HCT116 (cell line): ENCODE results near the gene FAM83E. TPM values are rescaled to one million over a fixed set of nuclear protein-coding genes. Genes with fewer than 3 reads are reported as not detected.

Source experiments
- ATAC-seq: fragments of 200-7000 bp; cut with Tn5 transposase; 2 replicates; pipeline ENCODE4 v1.9.1; 2020; ENCODE audit warnings: mild to moderate bottlenecking, moderate library complexity
- BruUV-seq: library from RNA; stranded (reverse); fragments of 400-500 nt; replicated peaks from 2 replicates; lab custom pipeline; 2021; lab: Mats Ljungman, UMichigan
- CTCF ChIA-PET: fragments of 300-600 bp; sonication (Branson Sonifier 250); formaldehyde crosslinking; loops from one replicate; lab custom pipeline; 2021; ENCODE audit warnings: antibody characterized with exemption; lab: Charles Lee
- POLR2A ChIA-PET: fragments of 300-600, 350-600 bp; sonication (Branson Sonifier 250); formaldehyde crosslinking; loops from one replicate; lab custom pipeline; 2021; ENCODE audit warnings: antibody characterized with exemption; lab: Charles Lee
- RAD21 ChIA-PET, 2 experiments: fragments of 300-600 bp; sonication (Branson Sonifier 250); formaldehyde crosslinking; loops; one replicate each; lab custom pipeline; 2023; ENCODE audit warnings: low total read pairs in 2 of 2; ENCODE audit not compliant: uncharacterized antibody in 2 of 2, unreplicated experiment in 2 of 2, low non-redundant PET in 1 of 2; lab: Charles Lee
- DNase-seq: peaks from one replicate; pipeline ENCODE4 v3.0.0-alpha.2; 2010; ENCODE audit warnings: low read depth, low spot score
- H2AFZ ChIP-seq: fragments of 200-600 bp; shearing (Covaris generic), sonication (generic); 2 replicates; pipeline ENCODE4 v1.6.1; 2017; ENCODE audit warnings: low read depth, mixed run types, mixed read lengths, antibody characterized with exemption, low read length; ENCODE audit not compliant: poor library complexity, severe bottlenecking
- H3K27ac ChIP-seq: 2 replicates; pipeline ENCODE4 v1.5.1; 2012; ENCODE audit warnings: low read depth, low read length
- H3K27me3 ChIP-seq: fragments of 200-600 bp; sonication (generic); 2 replicates; pipeline ENCODE4 v1.6.1; 2016; ENCODE audit warnings: mixed run types, low read length, mixed read lengths; ENCODE audit not compliant: insufficient read depth
- H3K36me3 ChIP-seq, 2 experiments: fragments of 200-500 bp in 1 of 2; fragments of 200-600 bp in 1 of 2; sonication (Bioruptor generic) in 1 of 2; sonication (generic) in 1 of 2; 2 replicates each; pipeline versions ENCODE4 v1.5.1 to v1.6.1; 2014 to 2016; ENCODE audit warnings: low read length in 2 of 2, inconsistent platforms in 1 of 2, mixed read lengths in 1 of 2, mixed run types in 1 of 2; ENCODE audit not compliant: insufficient read depth in 2 of 2, control insufficient read depth in 1 of 2
- H3K4me1 ChIP-seq, 2 experiments: fragments of 200-600 bp in 1 of 2; sonication (generic) in 1 of 2; 2 replicates each; pipeline versions ENCODE4 v1.5.1 to v1.6.1; 2012 to 2017; ENCODE audit warnings: low read length in 2 of 2, inconsistent platforms in 1 of 2, mild to moderate bottlenecking in 1 of 2, mixed read lengths in 1 of 2, mixed run types in 1 of 2, moderate library complexity in 1 of 2; ENCODE audit not compliant: insufficient read depth in 2 of 2, control insufficient read depth in 1 of 2
- H3K4me2 ChIP-seq: fragments of 200-600 bp; sonication (generic); 2 replicates; pipeline ENCODE4 v1.6.1; 2017; ENCODE audit warnings: mixed run types, low read length, mixed read lengths
- H3K4me3 ChIP-seq, 2 experiments: fragments of 200-600 bp in 1 of 2; sonication (generic) in 1 of 2; replicated peaks in 1 of 2; 2 replicates each; pipeline ENCODE4 v1.5.1; 2011 to 2016; ENCODE audit warnings: low read length in 2 of 2, control low read depth in 1 of 2, low read depth in 1 of 2, mild to moderate bottlenecking in 1 of 2, mixed read lengths in 1 of 2, mixed run types in 1 of 2
- H3K79me2 ChIP-seq: fragments of 200-600 bp; sonication (generic); 2 replicates; pipeline ENCODE4 v1.6.1; 2017; ENCODE audit warnings: mild to moderate bottlenecking, mixed run types, low read length, moderate library complexity, mixed read lengths; ENCODE audit not compliant: insufficient read depth
- H3K9ac ChIP-seq: fragments of 200-600 bp; sonication (generic); 2 replicates; pipeline ENCODE4 v1.6.1; 2016; ENCODE audit warnings: low read length, mixed read lengths
- H3K9me2 ChIP-seq: fragments of 200-600 bp; sonication (generic), shearing (Covaris generic); 2 replicates; pipeline ENCODE4 v1.6.1; 2017; ENCODE audit warnings: mixed run types, mild to moderate bottlenecking, moderate library complexity; ENCODE audit not compliant: insufficient read depth
- H3K9me3 ChIP-seq, 2 experiments: fragments of 200-500 bp in 1 of 2; fragments of 200-600 bp in 1 of 2; sonication (Bioruptor generic) in 1 of 2; sonication (generic) in 1 of 2; 2 replicates each; pipeline ENCODE4 v1.6.1; 2014 to 2017; ENCODE audit warnings: low read length in 2 of 2, mixed read lengths in 2 of 2, inconsistent platforms in 1 of 2, low read depth in 1 of 2, mild to moderate bottlenecking in 1 of 2, mixed run types in 1 of 2, moderate library complexity in 1 of 2; ENCODE audit not compliant: control insufficient read depth in 1 of 2, insufficient read depth in 1 of 2
- H4K20me1 ChIP-seq: fragments of 200-600 bp; sonication (generic), shearing (Covaris generic); 2 replicates; pipeline ENCODE4 v1.6.1; 2017; ENCODE audit warnings: mixed run types, mild to moderate bottlenecking, moderate library complexity; ENCODE audit not compliant: insufficient read depth
- CEBPB ChIP-seq: IDR thresholded peaks from 2 replicates; pipeline ENCODE4 v1.6.1; 2012; ENCODE audit warnings: low read depth
- CTCF ChIP-seq, 3 experiments: fragments of 200-600 bp in 1 of 3; sonication (generic) in 1 of 3; IDR thresholded peaks in 2 of 3; conservative IDR thresholded peaks in 1 of 3; 2 replicates each; pipeline ENCODE4 v1.5.1; 2012 to 2017; ENCODE audit warnings: low read depth in 2 of 3, low read length in 2 of 3, antibody characterized with exemption in 1 of 3, borderline replicate concordance in 1 of 3, control low read depth in 1 of 3, mild to moderate bottlenecking in 1 of 3, mixed read lengths in 1 of 3, mixed run types in 1 of 3, moderate library complexity in 1 of 3; ENCODE audit not compliant: insufficient read depth in 1 of 3
- EGR1 ChIP-seq: IDR thresholded peaks from 2 replicates; pipeline ENCODE4 v1.6.1; 2012; ENCODE audit warnings: low read depth
- EZH2 ChIP-seq: fragments of 200-600 bp; sonication (generic); IDR thresholded peaks from 2 replicates; pipeline ENCODE4 v1.6.1; 2017; ENCODE audit warnings: antibody characterized with exemption, mixed run types
- EZH2phosphoT487 ChIP-seq: fragments of 200-600 bp; IDR thresholded peaks from 2 replicates; pipeline ENCODE4 v1.6.1; 2018; ENCODE audit warnings: antibody characterized with exemption, borderline replicate concordance
- FOSL1 ChIP-seq: IDR thresholded peaks from 2 replicates; pipeline ENCODE4 v1.6.1; 2012; ENCODE audit warnings: low read depth
- POLR2A ChIP-seq: IDR thresholded peaks from 2 replicates; pipeline ENCODE4 v1.7.0; 2011; ENCODE audit warnings: borderline replicate concordance; ENCODE audit not compliant: insufficient read depth, insufficient read length; ENCODE audit errors: extremely low read depth
- POLR2AphosphoS5 ChIP-seq: IDR thresholded peaks from 2 replicates; pipeline ENCODE4 v1.6.1; 2011; ENCODE audit warnings: mild to moderate bottlenecking, low read depth, low read length, moderate library complexity
- SIN3A ChIP-seq: IDR thresholded peaks from 2 replicates; pipeline ENCODE4 v1.6.1; 2012; ENCODE audit warnings: low read depth
- SP1 ChIP-seq: IDR thresholded peaks from 2 replicates; pipeline ENCODE4 v1.6.1; 2012; ENCODE audit warnings: low read depth
- TCF7L2 ChIP-seq: IDR thresholded peaks from 2 replicates; pipeline ENCODE4 v1.7.0; 2011; ENCODE audit warnings: borderline replicate concordance, inconsistent platforms; ENCODE audit not compliant: insufficient read depth, insufficient read length; ENCODE audit errors: extremely low read depth
- YY1 ChIP-seq: IDR thresholded peaks from 2 replicates; pipeline ENCODE4 v1.6.1; 2011; ENCODE audit warnings: low read length, low read depth, moderate library complexity, mild to moderate bottlenecking; ENCODE audit not compliant: insufficient replicate concordance; ENCODE audit errors: extremely low read depth
- ZNF274 ChIP-seq: fragments of 200-500 bp; sonication (Bioruptor generic); IDR thresholded peaks from 2 replicates; pipeline ENCODE4 v1.6.1; 2014; ENCODE audit warnings: mild to moderate bottlenecking, low read depth, low read length, inconsistent platforms
- intact Hi-C: fragments of 100-400 bp; cut with micrococcal nuclease; formaldehyde crosslinking; loops from 2 replicates; pipeline ENCODE4 v1.10.0; 2022
- total RNA-seq: library from RNA; stranded (reverse); gene quantifications from one replicate; pipeline ENCODE4 v1.2.1, GENCODE V29; 2021; ENCODE audit not compliant: unreplicated experiment
- TF ChIP-seq, protein P1 (sequence below): IDR thresholded peaks from 2 replicates; pipeline ENCODE4 v1.6.1; 2011; ENCODE audit warnings: mild to moderate bottlenecking, low read length, moderate library complexity; ENCODE audit not compliant: insufficient replicate concordance; ENCODE audit errors: extremely low read depth

FAM83E gene
- total RNA-seq, 1 experiment from 2014 or later = 6.8 TPM

GRCh38 chr19:48600679-48601417 is 14.0 kb downstream of the FAM83E start:
- Histone ChIP-seq H3K27ac (no peak overlapping the region), H3K4me2 (no peak overlapping the region), H3K9me3 (no peaks in the 10 kb centered on the region)

DNA sequence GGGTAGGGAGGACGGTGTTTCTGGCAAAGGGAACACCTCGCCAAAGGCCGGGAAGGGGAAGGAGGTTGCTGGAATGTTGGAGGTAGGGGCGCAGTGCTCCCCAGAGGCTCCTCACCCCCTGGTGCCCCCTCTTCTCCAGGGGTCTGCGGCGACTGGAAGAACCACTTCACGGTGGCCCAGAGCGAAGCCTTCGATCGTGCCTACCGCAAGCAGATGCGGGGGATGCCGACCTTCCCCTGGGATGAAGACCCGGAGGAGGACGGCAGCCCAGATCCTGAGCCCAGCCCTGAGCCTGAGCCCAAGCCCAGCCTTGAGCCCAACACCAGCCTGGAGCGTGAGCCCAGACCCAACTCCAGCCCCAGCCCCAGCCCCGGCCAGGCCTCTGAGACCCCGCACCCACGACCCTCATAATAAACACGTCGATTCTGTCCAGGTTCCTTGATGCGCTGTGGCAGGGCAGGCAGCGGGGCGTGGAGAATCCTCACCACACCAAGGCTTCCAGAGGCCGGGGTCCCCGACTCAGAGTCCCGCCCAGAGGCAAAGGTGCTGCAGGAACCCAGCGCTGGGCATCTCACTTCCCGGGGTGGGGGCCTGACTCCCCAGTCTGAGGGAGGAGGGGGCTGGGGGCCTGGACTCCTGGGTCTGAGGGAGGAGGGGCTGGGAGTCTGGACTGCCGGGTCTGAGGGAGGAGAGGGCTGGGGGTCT is 15.7 kb downstream of the FAM83E start:
- H4K20me1 ChIP-seq = no peaks in the 10 kb centered on the region
- no peak overlapping the region for H3K4me3 ChIP-seq
- no peaks in the 10 kb centered on the region for H3K79me2 ChIP-seq
- ATAC-seq (no peak), DNase-seq (no peak)
- H3K9me3 ChIP-seq = no peaks in the 10 kb centered on the region
- H2AFZ ChIP-seq = no peak overlapping the region
- H3K9ac ChIP-seq = no peak overlapping the region
- ChIA-PET RAD21 (no interaction called here), CTCF (interaction anchor here (1.4 kb wide), 1 partner anchor 10 kb away, joined by 4 read pairs; no protein-coding TSS in a partner anchor), POLR2A (no interaction called here)
- intact Hi-C loops = no loop called here
- H3K9me2 ChIP-seq = no peaks in the 10 kb centered on the region
- H3K36me3 ChIP-seq = no peaks in the 10 kb centered on the region
- no peaks in the 10 kb centered on the region for H3K4me1 ChIP-seq
- no peaks in the 10 kb centered on the region for H3K27me3 ChIP-seq
- H3K4me2 ChIP-seq = no peak overlapping the region
- no peak overlapping the region for H3K27ac ChIP-seq
- no TSS peak for BruUV-seq
- no peak for TF ChIP-seq POLR2A
- no peak for TF ChIP-seq YY1
- no peak for TF ChIP-seq EZH2
- no peak for TF ChIP-seq POLR2AphosphoS5
- no peak for TF ChIP-seq CEBPB
- TF ChIP-seq SP1 = no peak
- TF ChIP-seq EZH2phosphoT487 = no peak
- no peak for TF ChIP-seq FOSL1
- no peak for TF ChIP-seq TCF7L2
- TF ChIP-seq CTCF (IDR thresholded peaks at IDR 0.05 in 2 of 3, conservative IDR thresholded peaks at IDR 0.05 in 1 of 3; ENCODE audit: borderline replicate concordance in 1 of 3, insufficient read depth in 1 of 3, low read depth in 2 of 3, low read length in 2 of 3) = no peak
- TF ChIP-seq, protein P1, sequence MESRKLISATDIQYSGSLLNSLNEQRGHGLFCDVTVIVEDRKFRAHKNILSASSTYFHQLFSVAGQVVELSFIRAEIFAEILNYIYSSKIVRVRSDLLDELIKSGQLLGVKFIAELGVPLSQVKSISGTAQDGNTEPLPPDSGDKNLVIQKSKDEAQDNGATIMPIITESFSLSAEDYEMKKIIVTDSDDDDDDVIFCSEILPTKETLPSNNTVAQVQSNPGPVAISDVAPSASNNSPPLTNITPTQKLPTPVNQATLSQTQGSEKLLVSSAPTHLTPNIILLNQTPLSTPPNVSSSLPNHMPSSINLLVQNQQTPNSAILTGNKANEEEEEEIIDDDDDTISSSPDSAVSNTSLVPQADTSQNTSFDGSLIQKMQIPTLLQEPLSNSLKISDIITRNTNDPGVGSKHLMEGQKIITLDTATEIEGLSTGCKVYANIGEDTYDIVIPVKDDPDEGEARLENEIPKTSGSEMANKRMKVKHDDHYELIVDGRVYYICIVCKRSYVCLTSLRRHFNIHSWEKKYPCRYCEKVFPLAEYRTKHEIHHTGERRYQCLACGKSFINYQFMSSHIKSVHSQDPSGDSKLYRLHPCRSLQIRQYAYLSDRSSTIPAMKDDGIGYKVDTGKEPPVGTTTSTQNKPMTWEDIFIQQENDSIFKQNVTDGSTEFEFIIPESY = no peak

More at GRCh38 chr19:48600679-48601417, 14.0 kb downstream of the FAM83E start:
- RAD21 ChIA-PET = no interaction called here
- Histone ChIP-seq H3K4me1 (no peaks in the 10 kb centered on the region), H3K79me2 (no peaks in the 10 kb centered on the region), H2AFZ (no peak overlapping the region), H3K4me3 (no peak overlapping the region), H4K20me1 (no peaks in the 10 kb centered on the region), H3K27me3 (no peaks in the 10 kb centered on the region), H3K36me3 (no peaks in the 10 kb centered on the region), H3K9me2 (no peaks in the 10 kb centered on the region), H3K9ac (no peak overlapping the region)
- no peak for TF ChIP-seq EGR1
- TF ChIP-seq POLR2AphosphoS5 = no peak
- no peak for TF ChIP-seq POLR2A
- TF ChIP-seq SIN3A = no peak
- no peak for TF ChIP-seq CEBPB
- TF ChIP-seq ZNF274 = no peak
- TF ChIP-seq TCF7L2 = no peak
- TF ChIP-seq EZH2phosphoT487 = no peak
- BruUV-seq = no TSS peak
- CTCF ChIA-PET = interaction anchor here (1.4 kb wide), 1 partner anchor 9 kb away, joined by 4 read pairs; no protein-coding TSS in a partner anchor
- DNase-seq (no peak), ATAC-seq (no peak)
- POLR2A ChIA-PET = no interaction called here
- intact Hi-C loops = no loop called here
